Stomach (tissue), 4 donors: ENCODE data around the gene PIEZO1.

Experiments used
- EP300 ChIP-seq: sonication (generic); formaldehyde crosslinking; IDR thresholded peaks from one replicate; pipeline ENCODE4 v1.6.1; 2017; ENCODE audit warnings: antibody characterized with exemption
- POLR2A ChIP-seq, 4 donors: fragments of 450-650 bp; IDR thresholded peaks; one replicate each; pipeline ENCODE4 v1.6.1; 2016; ENCODE audit warnings: antibody characterized with exemption in 4 of 4, control low read depth in 2 of 4, mild to moderate bottlenecking in 1 of 4, moderate library complexity in 1 of 4
- POLR2AphosphoS5 ChIP-seq, 3 donors: sonication (generic); formaldehyde crosslinking; IDR thresholded peaks; one replicate each; pipeline ENCODE4 v1.6.1; 2016; ENCODE audit warnings: antibody characterized with exemption in 3 of 3
- TF ChIP-seq, protein P1 (sequence below), 7 experiments: fragments of 450-650 bp in 4 of 7; fragments of 200-600 bp in 3 of 7; sonication (generic) in 3 of 7; IDR thresholded peaks; one replicate each; pipeline ENCODE4 v1.5.1; 2016 to 2019; ENCODE audit warnings: antibody characterized with exemption in 7 of 7, control low read depth in 2 of 7, mild to moderate bottlenecking in 1 of 7

DNA sequence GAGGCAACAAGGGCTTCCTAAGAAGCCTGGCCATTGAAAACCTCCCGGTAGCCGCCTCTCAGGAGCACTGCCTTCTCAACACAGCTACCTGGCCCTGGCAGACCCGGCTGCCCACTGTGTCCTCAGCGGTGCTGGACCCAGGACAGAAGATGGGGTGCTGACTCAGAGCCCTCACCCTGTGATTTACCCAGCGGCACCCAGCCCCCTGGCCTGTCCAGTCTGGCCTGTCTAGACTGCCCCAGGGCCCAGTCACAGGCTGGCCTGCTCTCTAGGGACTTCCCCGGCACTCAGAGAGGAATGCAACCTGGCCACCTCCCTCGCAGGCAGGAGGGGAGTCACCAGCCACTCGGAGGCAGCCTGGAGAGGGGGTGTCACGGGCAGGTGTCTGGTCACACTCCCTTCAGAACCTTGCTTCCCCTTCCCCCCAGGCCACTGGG is 20.1 kb downstream of the PIEZO1 start:
- TF ChIP-seq POLR2A (IDR thresholded peaks at IDR 0.05) (no peak), EP300 (no peak), POLR2AphosphoS5 (IDR thresholded peaks at IDR 0.05) (no peak)
- TF ChIP-seq, protein P1, sequence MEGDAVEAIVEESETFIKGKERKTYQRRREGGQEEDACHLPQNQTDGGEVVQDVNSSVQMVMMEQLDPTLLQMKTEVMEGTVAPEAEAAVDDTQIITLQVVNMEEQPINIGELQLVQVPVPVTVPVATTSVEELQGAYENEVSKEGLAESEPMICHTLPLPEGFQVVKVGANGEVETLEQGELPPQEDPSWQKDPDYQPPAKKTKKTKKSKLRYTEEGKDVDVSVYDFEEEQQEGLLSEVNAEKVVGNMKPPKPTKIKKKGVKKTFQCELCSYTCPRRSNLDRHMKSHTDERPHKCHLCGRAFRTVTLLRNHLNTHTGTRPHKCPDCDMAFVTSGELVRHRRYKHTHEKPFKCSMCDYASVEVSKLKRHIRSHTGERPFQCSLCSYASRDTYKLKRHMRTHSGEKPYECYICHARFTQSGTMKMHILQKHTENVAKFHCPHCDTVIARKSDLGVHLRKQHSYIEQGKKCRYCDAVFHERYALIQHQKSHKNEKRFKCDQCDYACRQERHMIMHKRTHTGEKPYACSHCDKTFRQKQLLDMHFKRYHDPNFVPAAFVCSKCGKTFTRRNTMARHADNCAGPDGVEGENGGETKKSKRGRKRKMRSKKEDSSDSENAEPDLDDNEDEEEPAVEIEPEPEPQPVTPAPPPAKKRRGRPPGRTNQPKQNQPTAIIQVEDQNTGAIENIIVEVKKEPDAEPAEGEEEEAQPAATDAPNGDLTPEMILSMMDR (IDR thresholded peaks at IDR 0.05), result no peak
